HG03060 (cell line): Measurements from ENCODE around the gene PLXDC2.

Experiments
- ATAC-seq: cut with Tn5 transposase; IDR thresholded peaks from one replicate; pipeline ENCODE4 v1.9.1; 2021; ENCODE audit warnings: low read depth, moderate number of reproducible peaks; ENCODE audit not compliant: unreplicated experiment

Gene PLXDC2

GRCh38 chr10:20091698-20092097, 275.5 kb downstream of the PLXDC2 start:
- no peak for ATAC-seq

- ATAC-seq: no peak
These were observed 277.4 kb downstream of the PLXDC2 start for GRCh38 chr10:20093600-20093999.

DNA sequence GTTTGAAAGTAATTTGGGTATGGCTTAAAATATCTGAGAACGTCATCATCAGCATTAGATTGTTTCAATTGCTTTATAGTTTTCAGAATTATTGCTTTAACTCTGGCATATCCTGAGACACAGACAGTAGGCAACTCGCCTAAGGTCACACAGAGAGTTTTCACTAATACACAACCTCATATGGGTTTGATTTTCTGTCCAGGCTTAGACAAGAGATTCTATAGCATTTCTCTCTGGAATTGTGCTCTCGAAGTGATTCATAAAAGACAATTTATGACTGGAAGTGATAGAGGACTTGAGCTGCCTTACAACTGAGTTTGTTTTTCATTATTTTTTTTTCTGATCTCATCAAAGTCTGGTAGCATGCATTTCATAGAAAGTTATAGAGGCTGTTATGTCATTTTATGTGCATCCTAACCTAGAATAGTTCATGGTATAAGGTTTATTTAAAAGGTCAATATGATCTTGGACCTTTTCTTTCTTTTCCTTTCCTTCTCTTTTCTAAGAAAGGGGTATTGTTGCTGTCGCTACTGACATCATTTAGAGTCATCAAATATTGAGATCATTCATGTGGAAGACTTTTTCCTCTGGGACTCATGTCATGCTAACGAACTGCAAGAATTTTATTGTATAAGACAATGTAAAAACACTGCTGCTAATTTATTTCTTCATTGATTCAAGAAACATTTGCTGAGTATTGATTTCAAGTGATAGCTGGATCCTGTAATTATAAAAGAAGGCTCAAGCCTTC, 278.2 kb downstream of the PLXDC2 start:
- no peak for ATAC-seq

DNA sequence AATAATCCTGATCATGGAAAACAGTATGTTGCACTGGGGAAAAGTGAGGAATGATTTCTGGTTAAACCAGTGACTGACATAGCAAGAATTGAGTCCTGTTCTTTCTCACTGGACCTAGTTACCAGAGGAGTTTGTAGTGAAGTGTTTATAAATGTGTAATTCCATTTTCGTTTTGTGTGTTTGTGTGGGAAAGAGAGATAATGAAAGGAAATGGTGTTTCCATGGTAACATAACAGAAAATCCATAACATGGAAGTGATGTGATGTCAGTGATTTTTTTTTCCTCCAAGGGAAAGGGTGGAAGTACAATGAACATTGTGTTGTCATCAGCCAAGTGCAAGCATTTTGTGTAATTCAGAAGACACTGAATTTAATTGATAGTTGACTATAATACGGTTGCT, 283.9 kb downstream of the PLXDC2 start:
- ATAC-seq: no peak

DNA sequence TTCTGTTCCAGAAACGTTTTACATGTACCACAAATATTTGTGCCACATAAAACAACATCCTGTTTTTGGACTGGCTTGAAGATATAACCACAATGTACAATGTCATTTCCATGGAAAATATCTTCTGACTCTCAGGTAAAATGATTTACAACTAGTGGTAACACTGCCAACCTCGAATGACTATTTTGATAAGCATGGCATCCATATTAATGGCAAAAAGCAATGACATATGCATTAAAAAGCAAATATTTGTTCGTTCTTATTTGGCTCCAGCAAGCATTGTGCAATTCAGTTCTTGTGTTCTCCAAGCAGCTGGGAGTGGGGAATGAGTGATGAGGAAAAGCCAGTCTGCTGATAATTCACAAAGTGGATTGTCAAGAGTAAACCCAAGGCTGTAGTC, 289.0 kb downstream of the PLXDC2 start:
- ATAC-seq: no peak

- ATAC-seq: no peak
These were observed 289.7 kb downstream of the PLXDC2 start for GRCh38 chr10:20105931-20106330.

GRCh38 chr10:20108021-20108420, 291.8 kb downstream of the PLXDC2 start:
- ATAC-seq: no peak

DNA sequence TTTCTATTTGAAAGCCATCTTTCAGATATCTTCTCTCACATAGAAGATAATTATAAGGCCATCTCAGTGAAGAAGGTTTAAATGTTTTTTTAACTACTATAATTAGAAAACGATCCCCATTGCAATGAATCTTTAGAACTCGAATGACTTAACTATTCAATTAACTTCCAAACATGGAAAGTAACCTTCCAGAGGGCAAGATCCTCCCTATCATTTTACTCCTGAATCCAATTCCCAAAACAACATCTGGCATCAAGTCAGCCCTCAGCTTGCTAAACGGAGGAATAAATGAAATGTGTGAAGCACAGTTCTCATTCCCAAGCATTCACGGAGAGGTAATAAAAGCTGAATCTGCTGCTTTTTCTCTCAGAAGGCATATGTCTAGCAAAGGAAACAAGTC, 293.4 kb downstream of the PLXDC2 start:
- ATAC-seq: no peak

GRCh38 chr10:20110125-20111100, 294.2 kb downstream of the PLXDC2 start:
- no peak for ATAC-seq

- no peak for ATAC-seq
These were observed 297.9 kb downstream of the PLXDC2 start for GRCh38 chr10:20114179-20114578.

DNA sequence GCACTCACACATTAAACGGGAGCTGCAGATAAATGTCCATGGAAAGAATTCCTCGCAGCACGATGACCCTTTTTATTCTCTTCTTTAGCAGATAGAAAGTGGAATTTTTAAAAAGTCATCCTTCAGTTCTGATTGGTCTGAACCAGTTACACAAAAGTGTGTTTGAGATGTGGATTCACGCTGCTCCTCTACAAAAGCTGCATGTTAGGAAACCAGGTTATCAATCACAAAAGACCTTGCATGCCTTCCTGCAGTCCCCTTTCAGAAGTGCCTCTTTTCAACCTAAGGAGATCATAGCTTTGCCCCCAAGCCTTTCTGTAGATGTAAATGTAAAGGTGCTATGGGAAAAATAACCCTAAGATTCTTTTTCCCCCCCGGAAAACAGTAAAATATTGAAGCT, 299.7 kb downstream of the PLXDC2 start:
- no peak for ATAC-seq

GRCh38 chr10:20117471-20117870, 301.2 kb downstream of the PLXDC2 start:
- no peak for ATAC-seq

DNA sequence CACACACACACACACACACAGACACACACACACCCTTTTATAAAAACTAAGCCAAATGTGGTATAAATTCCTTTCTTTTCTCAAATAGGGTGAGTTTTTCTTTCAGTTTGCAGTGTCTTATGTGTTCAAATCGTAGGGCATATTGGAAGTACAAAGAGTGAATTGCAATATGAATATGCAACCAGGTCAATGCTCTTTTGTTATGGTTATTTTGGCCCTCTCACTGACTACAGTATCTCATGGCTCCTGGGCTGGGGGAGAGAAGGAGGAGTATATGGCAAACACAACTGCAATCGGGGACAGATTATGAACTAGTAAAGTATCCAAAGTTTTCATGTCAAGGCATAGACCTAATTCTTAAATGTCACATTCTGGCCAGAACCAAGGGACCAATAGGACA, 301.9 kb downstream of the PLXDC2 start:
- no peak for ATAC-seq

DNA sequence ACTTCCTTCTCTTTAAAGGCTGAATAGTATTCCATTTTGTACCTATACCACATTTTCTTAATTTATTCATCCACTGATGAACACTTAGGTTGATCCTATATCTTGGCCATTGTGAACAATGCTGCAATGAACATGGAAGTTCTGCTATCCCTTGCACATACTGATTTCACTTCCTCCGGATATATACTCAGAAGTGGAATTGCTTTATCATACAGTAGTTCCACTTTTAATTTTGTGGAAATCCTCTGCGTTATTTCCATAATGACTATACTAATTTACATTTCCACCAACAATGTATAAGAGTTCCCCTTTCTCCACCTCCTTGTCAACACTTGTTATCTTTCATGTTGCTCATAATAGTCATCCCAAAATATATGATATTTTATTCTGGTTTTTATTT, 312.6 kb downstream of the PLXDC2 start:
- no peak for ATAC-seq

DNA sequence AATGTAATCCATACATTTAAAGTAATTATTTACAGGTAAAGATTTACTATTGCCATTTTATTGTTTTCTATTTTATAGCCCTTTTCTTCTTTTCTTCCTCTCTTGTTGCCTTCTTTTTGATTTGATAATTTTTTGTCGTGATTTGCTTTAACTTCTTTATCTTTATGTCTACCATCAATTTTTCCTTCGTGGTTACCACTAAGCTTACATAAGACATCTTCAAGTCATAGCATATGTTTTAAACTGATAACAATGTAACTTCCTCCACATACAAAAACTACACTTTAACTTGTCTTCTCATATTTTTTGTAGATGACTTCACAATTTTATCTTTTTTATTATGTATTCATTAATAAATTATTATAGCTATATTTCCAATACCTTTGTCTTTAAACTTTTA, 316.6 kb downstream of the PLXDC2 start:
- ATAC-seq: no peak

DNA sequence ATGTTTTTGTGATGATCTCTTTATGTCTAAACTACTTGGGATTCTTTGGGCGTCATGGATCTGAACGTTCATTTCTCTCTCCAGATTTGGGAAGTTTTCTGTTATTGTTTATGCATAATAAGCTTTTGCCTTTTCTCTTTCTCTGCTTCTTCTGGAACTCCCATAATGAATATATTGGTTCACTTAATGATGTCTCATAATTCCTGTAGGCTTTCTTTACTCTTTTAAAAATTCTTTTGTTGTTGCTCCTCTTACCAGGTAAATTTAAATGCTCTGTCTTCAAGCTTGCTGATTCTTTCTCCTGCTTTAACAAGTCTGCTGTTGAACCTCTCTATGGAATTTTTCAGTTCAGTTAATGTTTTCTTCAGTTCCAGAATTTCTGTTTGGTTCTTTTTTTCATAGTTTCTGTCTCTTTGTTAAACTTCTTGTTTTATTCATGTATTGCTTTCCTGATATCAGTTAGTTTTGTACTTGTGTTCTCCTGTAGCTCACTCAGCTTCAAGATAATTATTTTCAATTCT, 317.5 kb downstream of the PLXDC2 start:
- ATAC-seq: no peak

DNA sequence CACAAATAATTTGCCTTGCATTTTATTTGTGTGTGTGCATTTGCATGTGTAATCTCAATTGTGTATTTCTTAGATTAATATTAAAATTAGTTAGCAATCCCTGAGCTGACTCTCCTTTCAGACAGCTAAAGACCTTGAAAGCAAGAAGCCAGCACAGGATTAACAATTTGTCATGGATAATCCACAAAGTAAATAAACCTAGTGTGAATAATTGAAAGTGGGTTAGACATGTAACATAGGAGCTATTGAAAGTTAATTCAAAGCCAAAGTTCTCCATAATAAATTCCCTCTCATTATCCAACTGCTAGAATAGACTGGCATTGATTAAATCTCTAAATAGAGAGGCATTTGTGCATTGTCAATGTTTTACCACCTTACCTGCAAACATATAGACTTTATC, 326.1 kb downstream of the PLXDC2 start:
- ATAC-seq: no peak

DNA sequence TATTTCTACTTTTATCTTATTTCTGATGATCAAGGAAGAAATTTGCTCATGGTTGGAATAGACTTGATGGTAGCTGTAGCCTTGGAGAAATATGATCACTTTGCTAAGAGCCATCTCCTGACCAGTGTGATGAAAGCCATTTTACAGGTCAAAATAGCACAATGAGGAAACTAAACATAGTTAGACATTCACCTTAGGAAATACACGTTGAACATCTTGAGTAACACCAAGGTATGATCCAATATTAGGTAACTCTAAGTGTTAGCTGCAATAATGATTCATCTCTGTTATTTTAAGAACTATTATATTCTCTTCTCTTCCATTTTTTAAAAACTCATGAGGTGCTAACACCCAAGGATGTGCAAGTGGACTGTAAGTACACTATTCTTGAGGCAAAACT, 328.0 kb downstream of the PLXDC2 start:
- no peak for ATAC-seq

DNA sequence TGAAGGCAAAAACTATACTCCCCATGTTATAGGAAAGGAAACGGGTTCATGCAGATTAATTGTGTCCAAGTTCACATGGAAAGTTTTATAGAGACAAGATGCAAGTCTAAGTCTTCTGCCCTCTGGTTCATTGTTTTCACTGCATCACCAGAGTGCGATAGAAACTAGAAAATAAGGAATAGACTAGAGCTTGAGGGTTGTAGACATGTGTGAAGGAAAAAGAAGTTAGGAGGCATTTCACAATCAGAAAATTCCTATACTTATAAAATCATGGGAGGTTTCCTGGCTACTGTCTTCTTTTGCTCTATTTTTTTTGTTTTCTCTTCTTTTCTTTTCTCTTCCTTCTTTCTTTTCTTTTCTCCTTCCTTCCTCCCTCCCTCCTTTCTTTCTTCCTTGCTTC, 329.8 kb downstream of the PLXDC2 start:
- no peak for ATAC-seq

- no peak for ATAC-seq
These were observed 331.5 kb downstream of the PLXDC2 start for GRCh38 chr10:20147684-20148083.

- no peak for ATAC-seq
These were observed 340.3 kb downstream of the PLXDC2 start for GRCh38 chr10:20156511-20156910.
